H9 (cell line): Measurements from ENCODE around the gene C6orf47. TPM values are rescaled to one million over a fixed set of nuclear protein-coding genes. Genes with fewer than 3 reads are reported as not detected.

Experiments used
- DNase-seq: peaks from one replicate; pipeline ENCODE4 v3.0.0-alpha.2; 2017
- H2AFZ ChIP-seq: one replicate; pipeline ENCODE4 v1.6.1; 2013; ENCODE audit warnings: mild to moderate bottlenecking, low read length, control low read depth, moderate library complexity
- H2AK5ac ChIP-seq: 2 replicates; pipeline ENCODE4 v1.6.1; 2013; ENCODE audit warnings: low read length, control low read depth, mixed read lengths; ENCODE audit not compliant: insufficient read length
- H2BK120ac ChIP-seq: one replicate; pipeline ENCODE4 v1.6.1; 2013; ENCODE audit warnings: low read depth, mild to moderate bottlenecking, low read length, control low read depth, inconsistent platforms; ENCODE audit not compliant: poor library complexity, severe bottlenecking
- H2BK12ac ChIP-seq: 2 replicates; pipeline ENCODE4 v1.6.1; 2013; ENCODE audit warnings: low read length, control low read depth, mixed read lengths, low read depth; ENCODE audit not compliant: insufficient read length
- H2BK15ac ChIP-seq: 2 replicates; pipeline ENCODE4 v1.6.1; 2013; ENCODE audit warnings: low read depth, low read length, control low read depth
- H2BK20ac ChIP-seq: one replicate; pipeline ENCODE4 v1.6.1; 2013; ENCODE audit warnings: low read depth, mild to moderate bottlenecking, low read length, control low read depth, inconsistent platforms; ENCODE audit not compliant: poor library complexity, severe bottlenecking
- H2BK5ac ChIP-seq: 2 replicates; pipeline ENCODE4 v1.6.1; 2013; ENCODE audit warnings: low read length, control low read depth, mixed read lengths; ENCODE audit not compliant: insufficient read length
- H3K14ac ChIP-seq: 2 replicates; pipeline ENCODE4 v1.6.1; 2013; ENCODE audit warnings: low read length, control low read depth; ENCODE audit not compliant: insufficient read depth
- H3K18ac ChIP-seq: 2 replicates; pipeline ENCODE4 v1.6.1; 2013; ENCODE audit warnings: low read depth, mild to moderate bottlenecking, mixed read lengths, low read length, control low read depth; ENCODE audit not compliant: insufficient read length
- H3K23ac ChIP-seq: 2 replicates; pipeline ENCODE4 v1.6.1; 2013; ENCODE audit warnings: low read length, control low read depth, mixed read lengths, low read depth; ENCODE audit not compliant: insufficient read length
- H3K23me2 ChIP-seq: 2 replicates; pipeline ENCODE4 v1.6.1; 2013; ENCODE audit warnings: low read depth, mild to moderate bottlenecking, mixed read lengths, low read length, control low read depth; ENCODE audit not compliant: insufficient read length, poor library complexity, severe bottlenecking
- H3K27ac ChIP-seq: 2 replicates; pipeline ENCODE4 v1.5.1; 2013; ENCODE audit warnings: low read length, control low read depth, mixed read lengths, low read depth; ENCODE audit not compliant: insufficient read length
- H3K27me3 ChIP-seq: 2 replicates; pipeline ENCODE4 v1.6.1; 2013; ENCODE audit warnings: low read length, control low read depth, inconsistent platforms; ENCODE audit not compliant: insufficient read depth
- H3K4ac ChIP-seq: 2 replicates; pipeline ENCODE4 v1.6.1; 2013; ENCODE audit warnings: low read depth, mild to moderate bottlenecking, control low read depth, inconsistent platforms, low read length, moderate library complexity
- H3K4me1 ChIP-seq: 2 replicates; pipeline ENCODE4 v1.6.1; 2013; ENCODE audit warnings: low read length, control low read depth, inconsistent platforms; ENCODE audit not compliant: insufficient read depth
- H3K4me2 ChIP-seq: 2 replicates; pipeline ENCODE4 v1.6.1; 2013; ENCODE audit warnings: low read length, control low read depth, mixed read lengths; ENCODE audit not compliant: insufficient read length, insufficient read depth
- H3K56ac ChIP-seq: 2 replicates; pipeline ENCODE4 v1.6.1; 2013; ENCODE audit warnings: low read depth, mild to moderate bottlenecking, mixed read lengths, low read length, control low read depth; ENCODE audit not compliant: insufficient read length
- H3K79me1 ChIP-seq: 2 replicates; pipeline ENCODE4 v1.6.1; 2013; ENCODE audit warnings: low read depth, mild to moderate bottlenecking, moderate library complexity, low read length, control low read depth, inconsistent platforms; ENCODE audit not compliant: insufficient read depth, poor library complexity, severe bottlenecking
- H3K79me2 ChIP-seq: 2 replicates; pipeline ENCODE4 v1.6.1; 2013; ENCODE audit warnings: low read length, control low read depth, inconsistent platforms; ENCODE audit not compliant: insufficient read depth
- H3K9ac ChIP-seq: 2 replicates; pipeline ENCODE4 v1.6.1; 2013; ENCODE audit warnings: low read length, control low read depth, mixed read lengths; ENCODE audit not compliant: insufficient read length; ENCODE audit errors: extremely low read depth
- H3K9me3 ChIP-seq: one replicate; pipeline ENCODE4 v1.6.1; 2013; ENCODE audit warnings: low read depth, low read length, inconsistent platforms; ENCODE audit not compliant: control insufficient read depth
- H3T11ph ChIP-seq: one replicate; pipeline ENCODE4 v1.6.1; 2013; ENCODE audit warnings: mild to moderate bottlenecking, low read length, control low read depth, inconsistent platforms
- H4K20me1 ChIP-seq: one replicate; pipeline ENCODE4 v1.6.1; 2013; ENCODE audit not compliant: control insufficient read depth, insufficient read length, insufficient read depth
- H4K5ac ChIP-seq: 2 replicates; pipeline ENCODE4 v1.6.1; 2013; ENCODE audit warnings: low read depth, mild to moderate bottlenecking, mixed read lengths, low read length, control low read depth; ENCODE audit not compliant: insufficient read length
- H4K8ac ChIP-seq: replicated peaks from 2 replicates; pipeline ENCODE4 v1.6.1; 2013; ENCODE audit warnings: low read length, control low read depth, mixed read lengths, low read depth; ENCODE audit not compliant: insufficient read length
- H4K91ac ChIP-seq: 2 replicates; pipeline ENCODE4 v1.6.1; 2013; ENCODE audit warnings: low read depth, mild to moderate bottlenecking, moderate library complexity, mixed read lengths, low read length, control low read depth; ENCODE audit not compliant: insufficient read length
- H3K27ac Mint-ChIP-seq, 3 experiments: 2 replicates in 2 of 3; 3 replicates in 1 of 3; pipeline ENCODE4 v1.8.0; 2020 to 2021; ENCODE audit warnings: mixed read lengths in 3 of 3, mild to moderate bottlenecking in 1 of 3, moderate library complexity in 1 of 3
- H3K27me3 Mint-ChIP-seq: 2 replicates; pipeline ENCODE4 v1.8.0; 2021; ENCODE audit warnings: low read depth, mild to moderate bottlenecking, moderate library complexity, mixed read lengths
- H3K36me3 Mint-ChIP-seq, 3 experiments: 2 replicates in 2 of 3; 3 replicates in 1 of 3; pipeline ENCODE4 v1.8.0; 2020 to 2021; ENCODE audit warnings: low read depth in 3 of 3, mixed read lengths in 3 of 3; ENCODE audit not compliant: insufficient read depth in 1 of 3
- H3K4me1 Mint-ChIP-seq, 2 experiments: 2 replicates each; pipeline ENCODE4 v1.8.0; 2020; ENCODE audit warnings: mixed read lengths in 2 of 2
- H3K4me3 Mint-ChIP-seq, 2 experiments: 2 replicates in 1 of 2; 3 replicates in 1 of 2; pipeline ENCODE4 v1.8.0; 2020 to 2021; ENCODE audit warnings: mild to moderate bottlenecking in 2 of 2, mixed read lengths in 2 of 2, moderate library complexity in 1 of 2
- H3K9me3 Mint-ChIP-seq, 2 experiments: 2 replicates in 1 of 2; 3 replicates in 1 of 2; pipeline ENCODE4 v1.8.0; 2020; ENCODE audit warnings: mild to moderate bottlenecking in 2 of 2, mixed read lengths in 2 of 2, moderate library complexity in 1 of 2
- WGBS: extraction: QIAGEN DNeasy Blood & Tissue Kit; methylation state at CpG from one replicate; pipeline ENCODE4 v1.1.7; 2013; ENCODE audit warnings: missing lambda C conversion rate, low lambda C conversion rate, mixed read lengths; ENCODE audit not compliant: insufficient read length; ENCODE audit errors: extremely low coverage; 5-methylcytosine and 5-hydroxymethylcytosine counted together
- total RNA-seq: library from RNA; stranded (reverse); gene quantifications from 2 replicates; pipeline ENCODE4 v1.2.1, GENCODE V29; 2021
- TF ChIP-seq, protein P1 (sequence below): fragments of 200-600 bp; sonication (generic); conservative IDR thresholded peaks from 3 replicates; pipeline ENCODE4 v1.8.0; 2021; ENCODE audit warnings: antibody characterized with exemption, mild to moderate bottlenecking

The C6orf47 gene
- total RNA-seq, 1 experiment from 2014 or later = 19.0 TPM

DNA sequence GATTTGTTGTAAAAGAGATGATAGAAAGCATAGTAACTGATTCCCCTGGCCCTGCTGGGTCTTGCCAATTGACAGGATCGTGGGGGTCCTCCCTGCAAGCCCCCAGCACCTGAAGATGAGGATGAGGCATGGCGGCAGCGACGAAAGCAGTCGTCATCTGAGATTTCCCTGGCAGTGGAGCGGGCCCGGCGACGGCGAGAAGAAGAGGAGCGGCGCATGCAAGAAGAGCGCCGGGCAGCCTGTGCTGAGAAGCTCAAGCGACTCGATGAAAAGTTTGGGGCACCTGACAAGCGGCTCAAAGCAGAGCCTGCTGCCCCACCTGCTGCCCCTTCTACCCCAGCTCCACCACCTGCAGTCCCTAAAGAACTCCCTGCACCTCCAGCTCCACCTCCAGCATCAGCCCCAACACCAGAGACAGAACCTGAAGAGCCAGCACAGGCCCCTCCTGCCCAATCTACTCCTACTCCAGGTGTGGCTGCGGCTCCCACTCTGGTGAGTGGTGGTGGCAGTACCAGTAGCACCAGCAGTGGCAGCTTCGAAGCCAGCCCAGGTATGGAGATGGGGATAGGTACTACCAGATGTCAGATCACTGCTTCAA is 32.8 kb downstream of the C6orf47 start:
- no peak overlapping the region; a peak in 1 of 5 replicates for H3K4me3 Mint-ChIP-seq

More for the DNA sequence above, 32.8 kb downstream of the C6orf47 start:
- Mint-ChIP-seq H3K9me3 (no peaks in the 10 kb centered on the region), H3K27me3 (no peaks in the 10 kb centered on the region; the same call in 1 of the 2 replicates), H3K36me3 (peaks cover 87 to 100% (median 99%) of the 10 kb centered on the region in 3 experiments), H3K27ac (peak overlapping the region; percentile 37 to 68 (median 41); a peak in 3 of 7 replicates), H3K4me1 (peaks cover under 1 to 5% of the 10 kb centered on the region in 2 experiments)
- no peak overlapping the region for H2BK5ac ChIP-seq
- H3K9ac ChIP-seq = no peak overlapping the region
- H3K14ac ChIP-seq = no peak overlapping the region
- H2AFZ ChIP-seq = no peak overlapping the region
- H2BK15ac ChIP-seq = no peak overlapping the region
- H3K79me1 ChIP-seq = peaks cover 3% of the 10 kb centered on the region
- H4K5ac ChIP-seq = no peak overlapping the region
- no peak overlapping the region for H2BK12ac ChIP-seq
- no peak overlapping the region for H3K4ac ChIP-seq
- TF ChIP-seq, protein P1, sequence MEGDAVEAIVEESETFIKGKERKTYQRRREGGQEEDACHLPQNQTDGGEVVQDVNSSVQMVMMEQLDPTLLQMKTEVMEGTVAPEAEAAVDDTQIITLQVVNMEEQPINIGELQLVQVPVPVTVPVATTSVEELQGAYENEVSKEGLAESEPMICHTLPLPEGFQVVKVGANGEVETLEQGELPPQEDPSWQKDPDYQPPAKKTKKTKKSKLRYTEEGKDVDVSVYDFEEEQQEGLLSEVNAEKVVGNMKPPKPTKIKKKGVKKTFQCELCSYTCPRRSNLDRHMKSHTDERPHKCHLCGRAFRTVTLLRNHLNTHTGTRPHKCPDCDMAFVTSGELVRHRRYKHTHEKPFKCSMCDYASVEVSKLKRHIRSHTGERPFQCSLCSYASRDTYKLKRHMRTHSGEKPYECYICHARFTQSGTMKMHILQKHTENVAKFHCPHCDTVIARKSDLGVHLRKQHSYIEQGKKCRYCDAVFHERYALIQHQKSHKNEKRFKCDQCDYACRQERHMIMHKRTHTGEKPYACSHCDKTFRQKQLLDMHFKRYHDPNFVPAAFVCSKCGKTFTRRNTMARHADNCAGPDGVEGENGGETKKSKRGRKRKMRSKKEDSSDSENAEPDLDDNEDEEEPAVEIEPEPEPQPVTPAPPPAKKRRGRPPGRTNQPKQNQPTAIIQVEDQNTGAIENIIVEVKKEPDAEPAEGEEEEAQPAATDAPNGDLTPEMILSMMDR = no peak
- H3T11ph ChIP-seq = no peak overlapping the region
- no peak overlapping the region for H3K27ac ChIP-seq
- H2AK5ac ChIP-seq = no peak overlapping the region
- no peak for DNase-seq
- no CpG with 5 or more reads among the region's 19 CpGs for WGBS
- H3K23ac ChIP-seq = no peak overlapping the region
- no peaks in the 10 kb centered on the region for H3K4me1 ChIP-seq
- no peak overlapping the region for H3K18ac ChIP-seq
- H4K20me1 ChIP-seq = no peaks in the 10 kb centered on the region
- H2BK120ac ChIP-seq = no peak overlapping the region
- H3K9me3 ChIP-seq = no peaks in the 10 kb centered on the region
- no peak overlapping the region for H2BK20ac ChIP-seq
- no peak overlapping the region for H3K4me2 ChIP-seq
- H4K91ac ChIP-seq = no peak overlapping the region
- H3K27me3 ChIP-seq = no peaks in the 10 kb centered on the region
- H3K79me2 ChIP-seq = peaks cover 3% of the 10 kb centered on the region; the same call in 1 of the 2 replicates
- no peak overlapping the region for H4K8ac ChIP-seq
- H3K23me2 ChIP-seq = no peaks in the 10 kb centered on the region
- H3K56ac ChIP-seq = no peak overlapping the region
